NT2/D1 (cell line): ENCODE measurements around the gene KCND3.

Source experiments
- DNase-seq: peaks from one replicate; pipeline ENCODE4 v3.0.0-alpha.2; 2011; ENCODE audit warnings: low read depth, low spot score
- H3K27me3 ChIP-seq: 2 replicates; pipeline ENCODE4 v1.6.0; 2011; ENCODE audit warnings: mild to moderate bottlenecking; ENCODE audit not compliant: insufficient read length, insufficient read depth
- H3K36me3 ChIP-seq: 2 replicates; pipeline ENCODE4 v1.6.1; 2011; ENCODE audit warnings: mild to moderate bottlenecking, low read length, mixed read lengths; ENCODE audit not compliant: insufficient read depth, insufficient read length
- H3K4me1 ChIP-seq: 2 replicates; pipeline ENCODE4 v1.5.1; 2011; ENCODE audit not compliant: insufficient read depth, insufficient read length
- H3K4me3 ChIP-seq: 2 replicates; pipeline ENCODE4 v1.5.1; 2011; ENCODE audit warnings: low read depth; ENCODE audit not compliant: insufficient read length
- H3K9ac ChIP-seq: 2 replicates; pipeline ENCODE4 v1.6.0; 2011; ENCODE audit warnings: low read depth; ENCODE audit not compliant: insufficient read length
- H3K9me3 ChIP-seq: 2 replicates; pipeline ENCODE4 v1.5.1; 2011; ENCODE audit warnings: mild to moderate bottlenecking, low read length; ENCODE audit not compliant: insufficient read depth
- SUZ12 ChIP-seq: IDR thresholded peaks from 2 replicates; pipeline ENCODE4 v1.6.1; 2011; ENCODE audit not compliant: insufficient read length, insufficient read depth; ENCODE audit errors: extremely low read depth
- YY1 ChIP-seq: IDR thresholded peaks from 2 replicates; pipeline ENCODE4 v1.6.1; 2011; ENCODE audit not compliant: insufficient read length, insufficient read depth
- ZNF274 ChIP-seq: IDR thresholded peaks from 2 replicates; pipeline ENCODE4 v1.6.1; 2011; ENCODE audit warnings: mild to moderate bottlenecking, low read depth, low read length

The KCND3 gene

DNA sequence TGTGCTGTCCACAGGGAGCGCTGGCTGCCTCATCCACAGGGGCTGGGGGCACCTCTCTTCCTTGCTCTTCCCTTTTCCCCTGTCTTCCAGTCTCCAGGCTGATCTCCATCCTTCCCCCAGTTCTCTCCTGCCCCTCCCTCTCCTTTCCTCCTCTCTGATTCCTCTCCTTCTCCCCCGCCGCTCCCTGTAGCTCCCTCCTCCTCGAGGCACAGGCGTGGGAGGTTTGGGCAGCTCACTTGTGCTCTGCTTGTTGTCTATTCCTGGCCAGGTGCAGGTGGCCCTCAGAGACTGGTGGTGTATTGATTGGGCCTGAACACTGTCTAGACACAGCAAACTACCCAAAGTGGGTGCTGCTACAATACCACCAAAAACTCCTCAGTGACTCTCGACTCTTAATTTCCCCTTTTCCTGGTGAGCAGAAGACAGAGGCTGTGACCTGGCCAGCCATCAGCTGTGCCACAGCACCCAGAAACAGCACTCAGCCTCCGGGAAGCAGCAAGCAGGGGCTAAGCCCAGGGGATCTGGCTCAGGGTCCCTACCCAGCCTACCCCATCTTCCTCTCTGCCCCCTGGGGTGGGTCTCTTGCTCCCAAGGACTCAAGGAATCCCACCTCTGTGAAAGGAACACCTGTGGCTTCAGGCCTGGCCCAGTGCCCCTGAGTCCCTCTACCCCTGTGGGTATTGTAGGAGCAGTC lies 140.5 kb downstream of the KCND3 start:
- DNase-seq, result no peak
- Histone ChIP-seq H3K9me3 (peaks cover 9% of the 10 kb centered on the region; the same call in 1 of the 2 replicates), H3K27me3 (no peaks in the 10 kb centered on the region), H3K9ac (no peak overlapping the region), H3K4me3 (no peak overlapping the region), H3K36me3 (no peaks in the 10 kb centered on the region), H3K4me1 (peaks cover 9% of the 10 kb centered on the region)
- TF ChIP-seq YY1 (no peak), SUZ12 (no peak), ZNF274 (no peak)

DNA sequence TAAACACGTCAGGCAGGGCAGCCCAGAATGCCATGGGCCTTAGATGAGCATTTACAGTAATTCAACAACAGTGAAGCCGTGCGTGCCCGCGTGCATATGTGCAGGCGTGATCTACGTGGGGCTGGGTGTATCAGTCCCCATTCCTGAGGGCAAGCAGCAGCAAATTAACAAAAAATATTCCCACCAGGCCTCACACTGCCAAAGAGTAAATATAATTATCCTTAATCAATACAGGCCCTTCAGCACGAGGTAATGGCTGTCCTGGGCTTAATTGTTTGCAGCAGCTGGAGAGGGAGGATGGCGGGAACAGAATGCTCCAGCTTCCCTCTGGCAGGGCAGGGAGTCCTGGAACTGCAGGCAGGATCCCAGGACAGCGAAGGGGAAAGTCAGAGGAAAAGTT lies 142.0 kb downstream of the KCND3 start:
- Histone ChIP-seq H3K9me3 (no peaks in the 10 kb centered on the region), H3K4me1 (peaks cover 9% of the 10 kb centered on the region), H3K4me3 (no peak overlapping the region), H3K9ac (no peak overlapping the region), H3K27me3 (no peaks in the 10 kb centered on the region), H3K36me3 (no peaks in the 10 kb centered on the region)
- DNase-seq, result no peak
- TF ChIP-seq YY1, result no peak
- no peak for TF ChIP-seq ZNF274
- TF ChIP-seq SUZ12, result no peak

DNA sequence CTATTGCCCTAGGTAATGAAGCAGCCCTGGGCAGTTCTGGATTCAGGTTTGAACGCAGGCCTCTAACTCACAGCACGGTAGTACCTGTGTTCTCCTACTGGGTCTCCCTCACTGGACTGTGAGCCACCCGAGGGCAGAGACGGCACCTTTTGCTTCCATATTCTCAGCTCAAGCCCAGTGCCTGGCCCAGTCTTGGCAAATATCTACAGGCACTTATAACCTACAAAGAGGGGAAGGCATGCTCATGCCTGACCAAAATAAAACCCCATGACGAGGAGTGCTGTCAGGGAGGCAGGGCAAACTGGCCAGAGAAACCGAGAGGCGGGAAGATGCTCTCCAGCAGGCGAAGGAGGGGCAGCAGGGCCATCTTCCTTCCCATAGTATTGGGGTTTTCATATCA lies 142.6 kb downstream of the KCND3 start:
- no peak overlapping the region for H3K4me3 ChIP-seq
- no peaks in the 10 kb centered on the region for H3K9me3 ChIP-seq
- peaks cover 7% of the 10 kb centered on the region for H3K4me1 ChIP-seq
- H3K9ac ChIP-seq, result no peak overlapping the region
- TF ChIP-seq SUZ12 (no peak), YY1 (no peak), ZNF274 (no peak)
- no peaks in the 10 kb centered on the region for H3K27me3 ChIP-seq
- no peak for DNase-seq
- no peaks in the 10 kb centered on the region for H3K36me3 ChIP-seq

DNA sequence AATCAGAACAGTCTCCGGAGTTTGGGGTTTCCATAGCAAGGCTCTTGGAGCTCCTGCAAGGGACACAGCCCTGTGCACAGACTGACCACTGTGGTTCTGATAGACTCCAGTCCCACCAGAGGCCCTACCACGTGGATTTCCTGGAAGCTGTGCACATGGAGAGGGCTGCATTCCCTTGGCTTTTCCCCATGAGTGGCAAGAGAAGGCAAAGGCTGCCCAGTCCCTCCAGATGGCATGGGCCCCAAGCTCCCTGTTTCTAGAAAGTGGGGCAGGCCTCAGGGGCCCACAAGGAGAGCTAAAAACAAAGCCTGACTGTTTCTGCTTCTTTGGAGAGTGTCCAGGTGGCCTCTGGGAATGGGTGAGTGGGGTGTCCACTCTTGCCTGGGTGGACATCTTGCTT lies 146.3 kb downstream of the KCND3 start:
- no peak for TF ChIP-seq SUZ12
- no peak for TF ChIP-seq YY1
- no peak for TF ChIP-seq ZNF274

DNA sequence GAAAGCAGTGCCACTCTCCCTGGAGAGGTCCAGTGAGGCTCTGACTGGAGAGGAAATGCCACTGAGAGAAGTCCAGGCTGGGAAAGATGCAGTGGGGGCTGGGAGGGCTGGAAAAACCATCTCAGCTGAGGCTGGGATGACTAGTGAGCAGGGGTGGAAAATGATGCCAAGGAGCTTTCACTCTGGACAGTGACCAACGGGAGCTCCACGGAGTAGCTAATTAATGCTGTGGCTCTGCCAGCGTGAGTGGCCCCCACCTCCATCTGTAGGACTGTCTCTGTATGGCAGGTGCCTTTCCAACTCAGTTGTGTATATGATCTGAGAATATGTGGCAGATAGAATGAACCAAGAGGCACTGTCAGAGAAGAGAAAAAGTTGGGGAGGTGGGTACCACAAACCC lies 147.1 kb downstream of the KCND3 start:
- no peak for TF ChIP-seq ZNF274
- TF ChIP-seq SUZ12, result no peak
- no peak for TF ChIP-seq YY1
- H3K9ac ChIP-seq, result no peak overlapping the region

More for the DNA sequence above, 146.3 kb downstream of the KCND3 start:
- Histone ChIP-seq H3K36me3 (no peaks in the 10 kb centered on the region), H3K4me1 (peaks cover 5% of the 10 kb centered on the region), H3K9me3 (no peaks in the 10 kb centered on the region), H3K9ac (no peak overlapping the region), H3K4me3 (no peak overlapping the region), H3K27me3 (no peaks in the 10 kb centered on the region)
- DNase-seq, result no peak

DNA sequence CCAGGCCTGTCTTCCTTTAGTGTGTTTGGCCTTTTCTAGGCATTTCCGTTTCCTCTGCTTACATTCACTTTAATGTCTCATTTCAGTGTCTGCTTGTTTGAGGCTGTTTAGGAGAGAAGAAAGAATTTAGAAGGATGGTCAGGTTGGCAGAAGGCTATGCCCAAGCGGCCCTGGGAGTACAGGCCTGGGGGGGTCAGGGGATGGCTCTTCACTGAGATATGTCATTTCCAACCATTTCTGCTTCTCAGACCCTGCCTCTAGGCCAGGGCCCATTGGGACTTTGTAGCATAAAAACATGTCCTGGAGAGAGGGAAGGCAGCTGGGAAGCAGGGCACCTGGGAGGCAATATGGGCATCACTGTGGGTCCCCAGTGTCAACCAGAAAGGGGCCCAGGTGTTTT lies 147.7 kb downstream of the KCND3 start:
- Histone ChIP-seq H3K4me3 (no peak overlapping the region), H3K4me1 (no peaks in the 10 kb centered on the region), H3K9me3 (no peaks in the 10 kb centered on the region), H3K9ac (no peak overlapping the region), H3K27me3 (no peaks in the 10 kb centered on the region), H3K36me3 (no peaks in the 10 kb centered on the region)
- TF ChIP-seq SUZ12 (no peak), YY1 (no peak), ZNF274 (no peak)
- no peak for DNase-seq

More for the DNA sequence above, 147.1 kb downstream of the KCND3 start:
- no peaks in the 10 kb centered on the region for H3K4me1 ChIP-seq
- no peak overlapping the region for H3K4me3 ChIP-seq
- H3K36me3 ChIP-seq, result no peaks in the 10 kb centered on the region
- H3K27me3 ChIP-seq, result no peaks in the 10 kb centered on the region
- no peak for DNase-seq
- H3K9me3 ChIP-seq, result no peaks in the 10 kb centered on the region

DNA sequence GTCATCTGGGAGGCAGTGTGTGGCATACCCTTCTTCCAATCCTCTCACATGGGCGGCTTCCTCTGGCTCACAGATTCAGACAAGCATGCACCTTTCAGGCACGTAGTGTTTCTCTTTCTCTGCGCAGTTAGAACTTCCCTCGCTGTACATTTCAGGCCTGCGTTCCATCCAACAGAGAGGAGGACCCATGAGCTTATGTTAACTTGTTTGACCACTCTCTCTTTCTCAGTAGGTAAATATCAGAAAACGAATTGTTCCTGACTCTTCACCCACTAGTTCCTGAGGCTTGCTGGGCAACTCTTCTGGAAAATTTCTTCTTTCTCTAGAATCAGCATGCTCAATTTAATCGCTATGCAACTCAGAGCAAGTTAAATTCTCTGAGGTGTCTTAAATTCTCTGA lies 148.3 kb downstream of the KCND3 start:
- H3K4me1 ChIP-seq, result no peaks in the 10 kb centered on the region
- no peak overlapping the region for H3K4me3 ChIP-seq
- no peak overlapping the region for H3K9ac ChIP-seq
- H3K9me3 ChIP-seq, result no peaks in the 10 kb centered on the region
- TF ChIP-seq SUZ12 (no peak), YY1 (no peak), ZNF274 (no peak)
- no peaks in the 10 kb centered on the region for H3K27me3 ChIP-seq
- H3K36me3 ChIP-seq, result no peaks in the 10 kb centered on the region
- DNase-seq, result no peak
